SIG-M5 treated with dmso at 0.1 percent for 504 hours (cell line): ENCODE data around the gene L2HGDH.
A peak's percentile ranks its signal among the peaks of the same experiment; 100 is the strongest.
"Not testable (repeated sequence)": the region's sequence is repeated elsewhere in the genome, so short reads cannot be mapped to it uniquely, and the experiment has no call there.

ENCODE experiments used
- DNase-seq: peaks from one replicate; lab custom pipeline; 2025; ENCODE audit not compliant: unreplicated experiment; lab: John Stamatoyannopoulos, UW

Gene L2HGDH

DNA sequence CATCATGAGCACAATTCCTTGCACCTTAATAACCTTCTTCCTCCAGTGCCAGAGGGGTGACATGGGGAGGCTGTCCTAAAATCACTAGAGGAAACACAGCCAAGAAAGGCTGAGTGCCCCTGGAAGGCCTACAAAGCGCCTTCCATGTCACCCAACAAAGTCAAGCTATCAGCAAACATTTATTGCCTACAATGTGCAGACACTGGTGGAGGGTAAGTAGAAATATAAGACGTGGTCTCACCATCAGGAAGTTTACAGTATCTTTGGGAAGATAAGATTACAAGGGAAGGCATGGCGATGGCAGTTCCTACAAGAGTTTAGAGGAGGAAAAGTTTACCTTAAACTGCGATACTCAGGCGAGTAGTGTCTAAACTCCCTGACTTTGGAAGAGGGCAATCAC lies 28.0 kb upstream of the L2HGDH start:
- DNase-seq, result no peak

DNA sequence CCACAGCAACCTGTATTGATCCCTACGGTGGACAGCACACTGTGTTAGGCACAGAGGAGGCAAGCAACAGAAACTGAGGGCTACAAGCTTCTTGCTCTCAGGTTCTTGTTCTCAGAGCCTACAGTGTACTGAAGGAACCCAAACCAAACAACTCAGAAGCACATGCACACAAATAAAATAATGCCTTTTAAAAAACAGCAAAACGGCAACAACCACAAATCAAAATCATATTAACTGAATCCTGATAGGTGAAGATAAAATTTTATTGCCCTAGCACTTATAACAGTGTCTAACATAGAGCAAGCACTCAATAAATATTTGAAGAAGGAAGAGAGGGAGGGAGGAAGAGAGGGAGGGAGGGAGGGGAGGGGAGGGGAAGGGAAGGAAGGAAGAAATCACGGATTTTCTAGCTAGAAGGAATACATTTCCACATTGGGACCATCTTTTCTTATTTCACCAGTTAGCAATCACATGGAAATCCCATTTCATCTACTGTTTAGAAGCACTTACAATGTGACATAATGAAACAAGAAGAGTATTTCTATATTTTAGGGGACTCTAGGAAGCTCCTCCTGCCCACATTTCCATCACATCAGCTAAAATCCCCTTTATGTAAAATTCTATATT lies 27.3 kb upstream of the L2HGDH start:
- DNase-seq, result no peak

DNA sequence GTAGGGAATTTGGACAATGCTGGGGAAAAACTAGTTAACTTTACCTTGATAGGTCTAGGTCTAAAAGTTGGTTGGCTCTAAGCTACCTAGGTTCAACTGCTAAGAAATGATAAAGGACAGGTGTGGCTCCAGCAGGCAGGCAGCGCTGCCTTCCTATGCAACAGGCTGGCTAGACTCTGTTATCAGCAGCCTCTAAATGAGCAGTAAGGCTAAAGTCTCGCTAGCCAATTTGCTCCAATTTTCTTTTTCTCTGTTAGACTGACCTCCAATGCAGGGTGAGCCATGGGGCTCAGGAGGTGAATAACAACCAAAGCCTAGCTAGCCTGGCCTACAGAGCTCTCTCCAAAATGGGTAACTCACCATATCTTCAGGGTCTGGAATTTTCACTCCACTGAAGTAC lies 26.6 kb upstream of the L2HGDH start:
- DNase-seq, result no peak

DNA sequence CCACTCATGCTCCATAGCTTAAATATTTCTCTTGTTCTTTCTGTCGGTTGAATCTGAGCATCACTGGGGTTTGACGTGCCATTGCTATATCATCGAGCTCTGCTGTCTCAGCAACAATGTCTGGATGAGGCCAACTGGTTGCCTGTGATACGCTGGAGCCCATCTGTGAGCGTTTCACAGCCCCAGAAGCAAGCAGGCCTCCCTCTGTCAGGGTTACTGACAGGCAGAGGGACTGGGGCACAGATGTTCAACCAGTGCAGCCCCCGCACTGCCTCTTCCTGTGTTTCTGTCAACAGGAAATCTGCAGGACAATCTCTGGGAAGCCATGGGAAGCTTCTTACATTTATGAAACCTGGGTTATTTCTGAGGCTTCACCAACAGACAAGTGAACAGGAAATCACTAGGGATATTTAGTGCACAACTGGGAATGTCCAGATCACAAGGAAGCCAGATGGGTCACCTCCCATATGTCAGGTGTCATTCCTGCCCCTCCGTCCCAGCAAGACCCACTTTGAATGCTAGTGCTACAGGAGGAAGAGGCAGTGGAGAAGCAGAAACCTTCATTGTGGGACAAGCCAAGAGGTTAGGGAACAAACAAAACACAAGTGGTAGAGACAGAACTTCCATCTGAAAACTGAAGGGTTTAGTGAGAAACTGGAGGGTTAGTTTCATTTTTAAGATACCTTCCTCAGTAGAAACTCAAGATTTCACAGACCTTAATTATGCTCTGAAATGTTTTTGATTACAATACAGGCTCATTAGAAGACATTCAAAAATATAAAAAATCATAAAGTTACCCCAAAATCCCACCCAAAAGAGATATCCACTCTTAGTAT lies 24.2 kb upstream of the L2HGDH start:
- DNase-seq, result no peak

DNA sequence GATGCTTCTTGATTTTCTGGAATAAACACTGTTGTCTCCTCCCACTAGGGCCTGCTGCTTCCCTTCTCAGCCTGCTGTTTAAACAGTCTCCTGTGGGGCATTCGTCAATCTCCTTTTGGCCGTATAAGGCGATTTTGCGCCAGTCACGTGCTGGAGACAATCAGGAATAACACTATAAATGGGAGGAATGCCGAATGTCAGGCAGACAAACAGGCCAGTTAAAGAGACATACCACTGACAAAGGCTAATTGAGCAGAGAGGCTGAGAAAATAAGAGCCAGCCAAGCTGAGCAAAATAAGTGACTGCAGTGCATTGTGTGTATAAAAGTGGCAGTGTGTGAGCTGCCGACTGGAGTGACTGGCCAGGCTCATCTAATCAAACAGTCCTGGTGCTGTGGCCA lies 23.4 kb upstream of the L2HGDH start:
- DNase-seq, result no peak

DNA sequence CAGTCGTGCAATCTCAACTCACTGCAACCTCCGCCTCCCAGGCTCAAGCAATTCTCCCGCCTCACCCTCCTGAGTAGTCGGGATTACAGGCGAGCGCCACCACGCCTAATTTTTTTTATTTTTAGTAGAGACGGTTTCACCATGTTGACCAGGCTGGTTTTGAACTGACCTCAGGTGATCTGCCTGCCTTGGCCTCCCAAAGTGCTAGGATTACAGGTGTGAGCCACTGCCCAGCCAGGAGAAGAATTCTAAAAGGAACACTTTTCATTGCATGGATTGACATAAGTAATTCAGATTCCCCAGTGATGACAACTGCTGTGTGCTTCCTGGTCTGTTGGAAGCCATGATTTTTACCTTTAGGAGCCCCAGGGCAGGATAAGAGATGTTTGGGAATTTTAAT lies 22.2 kb upstream of the L2HGDH start:
- no peak for DNase-seq

DNA sequence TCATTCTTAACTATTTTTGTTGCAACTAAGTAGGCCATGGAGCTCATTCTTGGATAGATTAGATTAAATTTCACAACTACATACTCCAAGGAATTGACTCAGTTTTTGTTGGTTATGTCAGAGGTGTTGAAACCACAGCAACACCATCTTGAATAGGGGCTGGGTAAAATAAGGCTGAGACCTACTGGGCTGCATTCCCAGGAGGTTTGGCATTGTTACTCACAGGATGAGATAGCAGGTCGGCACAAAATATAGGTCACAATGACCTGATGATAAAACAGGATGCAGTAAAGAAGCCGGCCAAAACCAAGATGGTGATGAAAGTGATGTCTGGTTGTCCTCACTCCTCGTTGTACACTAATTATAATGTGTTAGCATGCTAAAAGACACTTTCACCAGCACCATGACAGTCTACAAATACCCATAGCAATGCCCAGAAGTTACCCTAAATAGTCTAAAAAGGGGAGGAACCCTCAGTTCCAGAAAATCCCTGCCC lies 21.0 kb upstream of the L2HGDH start:
- no peak for DNase-seq

DNA sequence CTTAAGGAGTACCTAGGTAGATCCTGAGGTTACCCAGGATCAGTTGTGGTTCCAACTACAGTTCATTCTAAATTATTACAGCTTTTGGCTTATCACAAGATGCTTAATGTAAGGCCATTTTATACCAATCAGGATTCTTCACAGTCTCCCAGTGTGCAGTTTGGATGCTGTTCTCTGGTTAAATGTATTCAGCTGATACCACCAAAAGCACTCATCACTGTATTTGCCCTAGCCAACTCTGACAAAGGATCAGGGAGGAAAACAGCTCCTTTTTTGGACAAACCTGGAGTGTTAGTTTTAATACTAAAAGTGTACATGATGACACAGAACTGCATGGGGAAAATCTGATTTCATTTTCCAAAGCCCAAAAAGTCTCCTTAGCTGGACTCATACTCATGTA lies 19.6 kb upstream of the L2HGDH start:
- no peak for DNase-seq

DNA sequence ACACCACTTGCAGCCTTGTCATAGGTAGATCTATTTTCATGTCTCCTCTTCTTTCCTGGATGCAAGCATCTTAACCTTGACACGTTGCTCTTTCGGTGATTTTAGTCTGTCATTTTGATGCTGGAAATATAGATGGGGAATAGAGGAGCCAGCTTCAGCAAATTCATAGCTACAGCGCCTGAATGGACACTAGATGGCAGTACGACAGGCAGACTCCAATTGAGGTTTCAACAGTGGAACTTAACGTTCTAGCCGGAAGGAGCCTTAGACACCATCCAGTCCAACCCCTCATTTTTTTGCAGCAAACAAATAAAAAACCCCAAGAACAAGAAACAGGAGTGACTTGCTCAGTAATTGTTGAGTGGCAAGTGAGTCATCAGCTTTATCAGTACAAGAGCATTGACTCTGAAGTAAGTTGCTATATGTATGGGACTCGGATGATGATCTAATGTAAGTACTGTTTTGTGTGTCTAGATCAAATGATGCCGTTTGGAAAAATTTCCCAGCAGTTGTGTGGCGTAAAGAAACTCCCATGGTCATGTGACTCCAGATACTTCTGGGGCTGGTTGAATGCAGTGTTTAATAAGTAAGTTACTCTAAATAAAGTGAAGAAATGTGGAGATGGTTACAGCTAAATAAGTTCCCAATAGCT lies 9.1 kb upstream of the L2HGDH start:
- DNase-seq, result peak; percentile 92

DNA sequence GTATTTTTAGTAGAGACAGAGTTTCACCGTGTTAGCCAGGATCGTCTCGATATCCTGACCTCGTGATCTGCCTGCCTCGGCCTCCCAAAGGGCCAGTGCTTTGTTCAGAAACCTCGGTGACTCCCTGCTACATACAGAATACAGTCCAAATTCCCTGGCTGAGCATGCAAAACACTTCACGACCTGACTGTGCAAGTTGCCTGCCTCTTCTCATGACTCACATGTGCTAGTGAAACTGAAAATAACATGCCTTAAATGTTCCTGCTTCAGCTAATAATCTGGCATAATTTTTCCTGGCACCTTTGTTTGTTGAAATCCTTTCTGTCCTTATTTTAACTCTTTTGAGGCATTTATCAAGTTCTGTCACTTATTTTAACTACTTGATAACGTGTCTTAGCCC lies 8.3 kb upstream of the L2HGDH start:
- DNase-seq, result no peak

DNA sequence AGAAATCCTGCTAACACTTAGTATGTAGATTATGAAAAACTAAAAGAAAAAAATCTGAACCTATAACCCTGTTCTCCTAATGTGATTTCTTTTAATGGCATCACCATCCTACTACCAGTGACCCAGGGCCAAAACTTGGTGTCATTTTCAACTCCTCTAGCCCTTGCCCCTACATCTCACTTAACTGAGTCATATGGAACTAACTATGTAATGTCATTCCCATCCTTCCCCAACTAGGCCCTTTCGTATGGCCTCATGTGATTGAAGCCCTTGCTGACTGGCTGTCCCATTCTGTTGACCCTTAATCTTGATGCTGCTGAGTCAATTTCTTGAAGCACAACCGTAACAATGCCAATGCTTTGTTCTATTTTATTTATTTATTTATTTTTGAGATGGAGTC lies 7.7 kb upstream of the L2HGDH start:
- DNase-seq, result no peak

DNA sequence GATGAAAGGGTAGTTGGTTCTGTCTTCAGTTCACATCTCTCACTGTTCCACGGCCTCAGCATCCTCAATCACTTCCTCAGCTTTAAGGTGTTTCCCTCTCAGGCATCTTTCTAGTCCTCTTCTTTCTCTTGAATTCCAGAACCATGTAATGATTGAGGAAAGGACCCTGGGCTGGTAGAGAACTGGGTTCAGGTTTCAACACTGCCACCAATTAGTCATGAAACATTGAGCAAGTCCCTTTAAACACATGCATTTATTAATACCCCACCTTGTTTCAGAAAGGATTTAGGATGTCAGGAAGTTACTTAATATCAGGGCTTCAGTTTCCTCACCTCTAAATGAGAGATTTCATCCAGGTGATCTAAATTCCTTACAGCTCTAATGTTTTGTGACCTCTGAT lies 7.3 kb upstream of the L2HGDH start:
- DNase-seq, result peak; percentile 12

DNA sequence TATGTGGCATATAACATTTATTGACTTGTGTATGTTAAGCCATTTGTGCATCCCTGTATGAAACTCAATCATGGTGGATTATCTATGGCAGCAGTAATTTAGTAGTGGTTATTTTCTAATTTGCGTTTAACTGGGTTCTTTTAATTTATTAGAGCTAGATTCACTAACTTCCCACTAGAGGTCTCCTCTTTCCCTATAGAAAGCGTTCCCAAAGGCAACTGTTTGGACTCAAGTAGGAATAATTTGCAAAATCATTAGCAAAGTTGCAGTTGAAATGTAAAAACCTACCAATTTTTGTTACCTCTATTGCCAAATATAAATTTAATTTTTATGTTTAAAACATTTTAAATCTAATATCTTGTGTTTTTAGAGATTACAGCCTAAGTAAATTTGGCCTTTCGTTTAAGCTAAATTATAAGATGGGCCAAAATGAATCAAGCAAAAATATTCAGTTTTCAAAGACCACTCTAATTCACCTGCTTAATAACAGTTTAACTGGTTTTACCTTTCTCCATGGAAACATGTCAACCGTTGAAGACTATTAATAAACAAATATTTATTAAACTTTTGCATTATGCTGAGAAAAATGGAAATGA lies 6.1 kb upstream of the L2HGDH start:
- DNase-seq, result peak; percentile 12

DNA sequence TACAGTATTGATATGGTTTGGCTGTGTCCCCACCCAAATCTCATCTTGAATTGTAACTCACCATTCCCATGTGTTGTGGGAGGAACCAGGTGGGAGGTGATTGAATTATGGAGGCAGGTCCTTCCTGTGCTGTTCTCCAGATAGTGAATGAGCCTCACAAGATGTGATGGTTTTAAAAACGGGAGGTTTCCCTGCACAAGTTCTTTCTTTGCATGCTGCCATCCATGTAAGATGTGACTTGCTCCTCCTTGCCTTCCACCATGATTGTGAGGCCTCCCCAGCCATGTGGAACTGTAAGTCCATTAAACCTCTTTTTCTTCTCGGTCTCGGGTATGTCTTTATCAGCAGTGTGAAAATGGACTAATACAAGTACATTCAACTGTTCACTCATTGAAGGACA lies 2.1 kb upstream of the L2HGDH start:
- DNase-seq, result not testable (repeated sequence)

DNA sequence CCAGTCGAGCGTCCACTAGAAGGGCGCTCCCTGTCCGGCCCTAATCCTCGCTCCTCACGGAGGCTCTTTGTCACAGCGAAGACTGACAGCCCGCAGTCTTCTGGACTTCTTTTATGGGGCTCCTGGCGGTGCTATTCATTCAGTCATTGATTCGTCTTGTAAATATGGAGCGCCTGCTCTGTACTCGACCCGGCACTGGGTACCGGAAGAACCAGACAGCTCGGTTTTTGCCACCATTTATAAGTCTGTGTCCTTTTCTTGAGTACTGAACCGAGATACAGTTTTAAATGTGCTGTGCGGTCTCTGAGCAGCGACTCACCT lies 665 bp upstream of the L2HGDH start:
- DNase-seq, result peak; percentile 68

DNA sequence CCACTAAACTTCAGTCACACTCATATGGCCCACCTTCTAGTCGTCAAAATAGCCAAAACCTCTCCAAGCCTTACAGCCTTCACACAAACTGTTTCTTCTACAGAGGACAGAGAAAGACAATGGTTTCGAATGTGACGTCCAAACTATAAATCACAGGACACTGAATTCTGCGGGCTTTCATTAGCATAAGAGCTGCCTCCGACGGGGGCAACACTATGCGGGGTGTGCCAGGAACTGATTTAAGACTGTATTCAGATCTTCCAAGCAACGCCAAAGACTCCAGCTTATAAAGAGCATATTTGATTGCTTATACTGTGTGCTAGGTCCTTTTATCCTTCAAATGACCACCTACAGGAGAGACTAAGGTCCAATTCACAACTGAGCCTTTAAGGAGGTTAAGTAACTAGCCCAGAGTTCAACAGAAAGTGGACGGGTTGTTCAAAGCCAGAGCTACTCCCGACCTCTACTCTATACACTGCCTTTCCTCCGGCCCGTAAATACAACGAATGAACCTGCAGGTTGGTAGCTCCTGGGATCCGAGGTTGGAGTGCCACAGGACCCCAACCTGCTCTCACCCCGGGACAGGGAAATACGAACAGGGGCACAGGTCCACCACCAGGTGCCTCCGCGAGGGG lies 575 bp downstream of the L2HGDH start:
- DNase-seq, result peak; percentile 71

DNA sequence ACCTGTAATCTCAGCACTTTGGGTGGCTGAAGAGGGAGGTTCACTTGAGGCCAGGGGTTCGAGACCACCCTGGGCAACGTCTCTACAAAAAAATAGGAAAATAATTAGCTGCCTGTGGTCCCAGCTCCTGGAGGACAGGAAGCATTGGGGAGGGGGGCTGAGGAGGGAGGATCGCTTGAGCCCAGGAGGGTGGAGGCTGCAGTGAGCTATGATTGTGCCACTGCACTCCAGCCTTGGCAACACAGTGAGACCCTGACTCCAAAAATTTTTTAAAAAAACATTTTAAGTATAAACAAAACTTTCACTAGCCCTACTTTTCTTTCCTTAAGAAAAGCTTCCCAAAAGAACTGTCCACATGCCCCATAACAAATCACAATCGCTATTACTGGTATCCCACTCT lies 1.6 kb downstream of the L2HGDH start:
- DNase-seq, result no peak

DNA sequence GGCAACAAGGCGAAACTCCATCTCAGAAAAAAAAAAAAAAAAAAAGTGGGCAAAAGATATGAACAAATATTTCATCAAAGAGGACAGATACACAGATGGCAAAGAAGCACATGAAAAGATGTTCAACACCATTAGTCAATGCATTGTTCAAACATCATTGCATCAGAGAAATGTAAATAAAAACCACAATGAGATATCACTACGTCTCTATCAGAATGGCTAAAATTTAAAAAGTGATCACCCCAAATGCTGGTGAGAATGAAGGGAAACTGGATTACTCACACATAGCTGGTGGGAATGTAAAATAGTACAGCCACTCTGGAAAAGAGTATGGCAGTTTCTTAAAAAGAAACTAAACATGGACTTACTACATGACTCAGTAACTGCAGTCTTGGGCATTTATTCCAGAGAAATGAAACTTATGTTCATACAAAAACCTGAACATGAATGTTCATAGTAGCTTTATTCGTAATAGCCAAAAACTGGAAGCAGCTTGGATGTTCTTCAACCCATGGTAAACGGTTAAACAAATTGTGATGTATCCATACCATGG lies 3.6 kb downstream of the L2HGDH start:
- no peak for DNase-seq

DNA sequence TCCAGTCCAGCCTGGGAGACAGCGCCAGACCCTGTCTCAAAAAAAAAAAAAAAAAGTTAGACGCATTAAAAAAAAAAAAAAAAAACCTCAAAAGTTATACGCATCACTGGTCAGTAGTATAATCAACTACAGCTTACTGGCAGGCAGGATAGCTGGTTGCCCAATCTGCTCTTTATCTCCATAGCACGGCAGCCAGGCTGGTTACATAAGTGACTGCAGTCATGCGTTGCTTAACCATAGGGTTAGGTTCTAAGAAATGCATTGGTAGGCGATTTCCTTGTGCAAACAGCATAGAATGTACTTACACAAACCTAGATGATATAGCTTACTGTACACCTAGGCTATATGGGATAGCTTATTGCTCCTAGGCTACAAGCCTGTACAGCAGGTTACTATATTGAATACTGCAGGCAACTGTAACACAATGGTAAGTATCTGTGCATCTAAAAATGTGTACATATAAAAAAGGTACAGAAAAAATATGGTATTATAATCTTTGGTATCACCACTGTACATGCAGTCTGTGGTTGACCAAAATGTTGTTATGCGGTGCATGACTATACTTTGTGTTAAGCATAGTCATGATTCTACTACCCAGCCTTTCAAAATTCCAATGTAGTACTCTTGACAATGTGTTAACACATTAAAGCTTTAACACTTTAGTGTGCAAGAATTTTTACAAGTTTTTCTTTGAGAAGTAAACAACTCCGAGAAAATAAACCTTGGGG lies 8.1 kb downstream of the L2HGDH start:
- DNase-seq, result peak; percentile 93

DNA sequence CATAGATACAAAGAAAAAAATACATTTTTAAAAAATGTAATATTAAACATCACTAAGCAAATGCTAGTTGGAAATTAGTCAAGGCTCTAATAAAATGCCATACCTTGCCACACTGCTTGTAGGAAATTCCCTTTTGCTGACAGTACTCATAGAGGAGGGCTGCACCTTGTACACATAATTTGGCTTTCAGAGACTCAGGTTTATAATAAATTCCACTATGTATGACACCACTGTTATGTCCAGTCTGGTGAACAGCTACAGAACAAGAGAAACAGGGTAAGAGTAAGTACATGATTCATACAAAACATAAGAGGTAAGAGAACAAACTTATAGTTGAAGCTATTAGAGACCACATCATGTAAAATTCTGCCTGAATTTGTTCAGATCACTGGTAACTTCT lies 10.1 kb downstream of the L2HGDH start:
- no peak for DNase-seq
